ENCODE data around the gene ACP6.
"Not testable (repeated sequence)": the region's sequence is repeated elsewhere in the genome, so short reads cannot be mapped to it uniquely, and the experiment has no call there.

The ACP6 gene

GRCh38 chr1:147712605-147713004 lies 42.3 kb upstream of the ACP6 start:
- Histone ChIP-seq H3K27me3 (replicated peaks; ENCODE audit: control insufficient read depth, insufficient read depth, low read length) (no peaks in the 10 kb centered on the region), H3K4me3 (replicated peaks; ENCODE audit: low read depth, low read length) (no peak overlapping the region), H3K36me3 (ENCODE audit: control insufficient read depth, insufficient read depth, low read length) (no peaks in the 10 kb centered on the region)
- DNase-seq (ENCODE audit: extremely low read depth, insufficient read length), result no peak
- TF ChIP-seq CTCF (IDR thresholded peaks at IDR 0.05; ENCODE audit: insufficient read depth, low read length, poor library complexity, severe bottlenecking), result no peak

GRCh38 chr1:147700042-147701006 lies 30.0 kb upstream of the ACP6 start:
- TF ChIP-seq CTCF (IDR thresholded peaks at IDR 0.05; ENCODE audit: insufficient read depth, low read length, poor library complexity, severe bottlenecking), result peak; percentile 89
- DNase-seq (ENCODE audit: extremely low read depth, insufficient read length), result no peak
- peaks cover 1% of the 10 kb centered on the region; the same call in 1 of the 2 replicates for H3K27me3 ChIP-seq (replicated peaks; ENCODE audit: control insufficient read depth, insufficient read depth, low read length)
- H3K4me3 ChIP-seq (replicated peaks; ENCODE audit: low read depth, low read length), result no peak overlapping the region
- no peaks in the 10 kb centered on the region for H3K36me3 ChIP-seq (ENCODE audit: control insufficient read depth, insufficient read depth, low read length)

- TF ChIP-seq CTCF (IDR thresholded peaks at IDR 0.05; ENCODE audit: insufficient read depth, low read length, poor library complexity, severe bottlenecking), result no peak
- no peak overlapping the region for H3K4me3 ChIP-seq (replicated peaks; ENCODE audit: low read depth, low read length)
- peaks cover 1% of the 10 kb centered on the region; the same call in 1 of the 2 replicates for H3K27me3 ChIP-seq (replicated peaks; ENCODE audit: control insufficient read depth, insufficient read depth, low read length)
- no peaks in the 10 kb centered on the region for H3K36me3 ChIP-seq (ENCODE audit: control insufficient read depth, insufficient read depth, low read length)
- DNase-seq (ENCODE audit: extremely low read depth, insufficient read length), result no peak
These were observed 29.3 kb upstream of the ACP6 start for GRCh38 chr1:147699686-147700041.

GRCh38 chr1:147683163-147683763 lies 12.9 kb upstream of the ACP6 start:
- Histone ChIP-seq H3K4me3 (replicated peaks; ENCODE audit: low read depth, low read length) (no peak overlapping the region), H3K36me3 (ENCODE audit: control insufficient read depth, insufficient read depth, low read length) (no peaks in the 10 kb centered on the region)

GRCh38 chr1:147680608-147681235 lies 10.4 kb upstream of the ACP6 start:
- H3K4me3 ChIP-seq (replicated peaks; ENCODE audit: low read depth, low read length); DNase-seq (ENCODE audit: extremely low read depth, insufficient read length); H3K27me3 ChIP-seq (replicated peaks; ENCODE audit: control insufficient read depth, insufficient read depth, low read length); H3K36me3 ChIP-seq (ENCODE audit: control insufficient read depth, insufficient read depth, low read length): not testable (repeated sequence)

More at GRCh38 chr1:147683163-147683763, 12.9 kb upstream of the ACP6 start:
- no peaks in the 10 kb centered on the region for H3K27me3 ChIP-seq (replicated peaks; ENCODE audit: control insufficient read depth, insufficient read depth, low read length)
- no peak for TF ChIP-seq CTCF (IDR thresholded peaks at IDR 0.05; ENCODE audit: insufficient read depth, low read length, poor library complexity, severe bottlenecking)
- DNase-seq (ENCODE audit: extremely low read depth, insufficient read length), result no peak

- not testable (repeated sequence) for H3K27me3 ChIP-seq (replicated peaks; ENCODE audit: control insufficient read depth, insufficient read depth, low read length); DNase-seq (ENCODE audit: extremely low read depth, insufficient read length); H3K36me3 ChIP-seq (ENCODE audit: control insufficient read depth, insufficient read depth, low read length); H3K4me3 ChIP-seq (replicated peaks; ENCODE audit: low read depth, low read length)
These were observed 7.4 kb upstream of the ACP6 start for GRCh38 chr1:147677681-147678080.

Measured in GM06990 (cell line).